ENCODE measurements around the gene THAP6. TPM values are rescaled to one million over a fixed set of nuclear protein-coding genes. Genes with fewer than 3 reads are reported as not detected.
"Not testable (repeated sequence)": the region's sequence is repeated elsewhere in the genome, so short reads cannot be mapped to it uniquely, and the experiment has no call there.

Gene THAP6
- total RNA-seq, 4 donors from 2014 or later = 9.2 to 30.7 (median 12.5) TPM

DNA sequence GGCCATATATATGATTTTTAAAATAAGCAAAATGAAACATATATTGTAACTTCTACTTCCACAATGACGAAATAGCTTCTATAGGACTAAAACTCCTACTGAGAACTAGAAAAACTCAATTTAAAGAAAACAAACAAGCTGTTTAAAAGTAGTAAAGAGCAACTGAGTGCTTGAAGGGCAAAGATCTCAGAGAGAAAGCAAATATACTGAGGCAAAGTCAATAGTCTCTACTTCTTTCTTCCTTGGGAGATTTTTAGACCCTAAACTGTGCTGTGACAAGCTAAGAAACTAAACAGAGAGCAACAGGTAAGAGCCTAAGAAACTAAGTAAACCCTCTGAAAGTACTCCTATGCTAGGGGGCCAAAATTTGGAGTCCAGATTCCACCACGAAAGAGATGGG lies 8.6 kb upstream of the THAP6 start:
- no peak for TF ChIP-seq CTCF (IDR thresholded peaks at IDR 0.05)
- ATAC-seq (ENCODE audit: low FRiP score) (no peak), DNase-seq (ENCODE audit: low spot score) (no peak)

DNA sequence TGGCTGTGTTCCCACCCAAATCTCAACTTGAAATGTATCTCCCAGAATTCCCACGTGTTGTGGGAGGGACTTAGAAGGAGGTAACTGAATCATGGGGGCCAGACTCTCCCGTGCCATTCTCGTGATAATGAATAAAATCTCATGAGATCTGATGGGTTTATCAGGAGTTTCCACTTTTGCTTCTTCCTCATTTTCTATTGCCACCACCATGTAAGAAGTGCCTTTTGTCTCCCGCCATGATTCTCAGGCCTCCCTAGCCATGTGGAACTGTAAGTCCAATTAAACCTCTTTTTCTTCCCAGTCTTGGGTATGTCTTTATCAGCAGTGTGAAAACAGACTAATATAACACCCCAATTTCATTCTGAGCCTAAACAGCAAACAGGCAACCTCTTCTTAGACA lies 4.7 kb upstream of the THAP6 start:
- DNase-seq (ENCODE audit: low spot score) = not testable (repeated sequence)

GRCh38 chr4:75511841-75512240 lies 2.4 kb upstream of the THAP6 start:
- no peak for ATAC-seq (ENCODE audit: low FRiP score)
- no peak for TF ChIP-seq CTCF (IDR thresholded peaks at IDR 0.05)
- DNase-seq (ENCODE audit: low spot score) = no peak

More for the DNA sequence above, 4.7 kb upstream of the THAP6 start:
- not testable (repeated sequence) for ATAC-seq (ENCODE audit: low FRiP score)

DNA sequence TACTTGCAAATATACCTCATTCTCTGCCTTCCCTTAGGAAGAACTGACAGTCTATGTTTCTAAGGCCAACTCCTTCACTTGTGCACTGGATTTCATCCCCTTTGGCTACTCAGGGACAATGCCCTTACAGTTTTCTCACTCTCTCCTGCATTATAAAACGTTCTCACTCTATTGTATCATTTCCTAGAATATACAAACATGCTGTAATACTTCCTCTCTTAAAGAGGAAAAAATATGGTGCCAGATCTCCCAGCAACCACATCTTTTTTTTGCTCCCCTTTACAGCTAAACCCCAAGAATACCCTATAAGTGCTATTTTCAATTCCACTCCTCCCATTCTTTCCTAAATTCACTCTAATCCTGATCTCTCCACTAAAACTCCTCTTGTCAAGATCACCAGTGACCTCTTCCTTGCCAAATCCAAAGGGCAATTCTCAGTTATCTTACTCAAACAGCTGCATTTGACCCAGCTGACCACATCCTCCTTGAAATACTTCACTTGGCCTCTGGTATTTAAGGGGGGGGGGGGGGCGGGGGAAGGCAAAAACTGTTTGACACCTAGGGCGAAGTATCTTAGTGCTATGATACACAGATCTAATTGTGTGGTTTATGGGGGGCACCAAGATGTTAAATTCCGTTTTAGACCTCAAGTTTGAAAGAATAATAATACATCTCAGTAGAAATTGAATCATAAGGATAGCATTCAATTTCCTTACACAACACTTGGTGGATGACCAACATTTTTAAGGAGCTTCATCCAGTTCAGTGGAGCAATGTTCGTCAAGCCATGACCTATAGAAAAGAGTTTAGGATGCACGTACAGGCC lies 1.7 kb upstream of the THAP6 start:
- no peak for TF ChIP-seq CTCF (IDR thresholded peaks at IDR 0.05)
- ATAC-seq (ENCODE audit: low FRiP score) = no peak
- no peak for DNase-seq (ENCODE audit: low spot score)

DNA sequence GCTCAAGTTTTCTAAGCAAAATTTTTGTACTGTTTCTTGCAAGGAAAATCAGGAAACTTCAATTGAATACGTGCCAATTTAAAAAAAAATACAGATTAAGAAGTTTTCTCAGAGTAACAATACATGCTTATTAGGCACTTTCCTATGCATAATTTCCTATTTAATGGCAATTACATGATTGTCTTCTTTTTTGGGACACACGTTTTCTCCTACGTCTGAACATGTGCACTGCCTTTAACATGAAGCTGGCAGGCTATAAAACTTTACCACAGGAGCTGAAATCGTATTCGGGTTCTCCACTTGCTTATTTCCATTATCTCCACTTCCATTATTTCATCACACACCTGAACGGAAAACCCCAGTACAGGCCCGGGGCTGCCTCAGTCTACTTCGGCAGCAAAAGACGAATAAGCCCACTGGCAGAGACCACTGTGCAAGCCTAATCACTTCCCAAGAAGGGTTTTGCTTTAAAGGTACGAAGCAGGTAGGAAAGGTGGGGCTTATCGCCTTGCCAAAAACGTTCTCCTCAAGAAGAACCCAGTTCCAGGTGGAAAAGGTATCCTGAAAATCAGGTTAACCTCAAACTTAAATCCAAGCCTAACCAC lies 645 bp upstream of the THAP6 start:
- DNase-seq (ENCODE audit: low spot score) (no peak), ATAC-seq (ENCODE audit: low FRiP score) (no peak)
- TF ChIP-seq CTCF (IDR thresholded peaks at IDR 0.05) = no peak

GRCh38 chr4:75514949-75515612 lies 808 bp downstream of the THAP6 start:
- no peak for TF ChIP-seq CTCF (IDR thresholded peaks at IDR 0.05)
- DNase-seq (ENCODE audit: low spot score) (no peak), ATAC-seq (ENCODE audit: low FRiP score) (no peak)

DNA sequence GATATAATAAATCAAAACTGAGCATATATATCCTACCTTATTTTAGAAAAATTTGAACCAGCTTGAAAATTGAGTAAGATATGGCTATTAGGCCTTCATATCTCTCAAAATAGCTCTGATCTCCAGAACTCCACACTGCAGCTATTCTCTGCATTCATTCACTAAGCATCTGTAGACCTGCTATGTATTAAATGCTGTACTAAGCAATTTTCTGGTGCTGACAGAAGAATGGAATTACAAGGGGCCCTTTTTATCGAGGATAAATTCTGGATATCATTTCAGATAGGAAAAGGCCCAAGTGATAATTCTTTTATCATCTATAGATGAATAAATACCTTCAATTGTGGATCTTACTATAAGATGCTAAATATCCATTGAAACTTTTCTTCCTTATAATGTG lies 1.9 kb downstream of the THAP6 start:
- DNase-seq (ENCODE audit: low spot score) (no peak), ATAC-seq (ENCODE audit: low FRiP score) (no peak)
- no peak for TF ChIP-seq CTCF (IDR thresholded peaks at IDR 0.05)

DNA sequence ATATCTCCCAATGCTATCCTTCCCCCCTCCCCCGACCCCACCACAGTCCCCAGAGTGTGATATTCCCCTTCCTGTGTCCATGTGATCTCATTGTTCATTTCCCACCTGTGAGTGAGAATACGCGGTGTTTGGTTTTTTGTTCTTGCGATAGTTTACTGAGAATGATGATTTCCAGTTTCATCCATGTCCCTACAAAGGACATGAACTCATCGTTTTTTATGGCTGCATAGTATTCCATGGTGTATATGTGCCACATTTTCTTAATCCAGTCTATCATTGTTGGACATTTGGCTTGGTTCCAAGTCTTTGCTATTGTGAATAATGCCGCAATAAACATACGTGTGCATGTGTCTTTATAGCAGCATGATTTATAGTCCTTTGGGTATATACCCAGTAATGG lies 5.2 kb downstream of the THAP6 start:
- DNase-seq (ENCODE audit: low spot score); ATAC-seq (ENCODE audit: low FRiP score): not testable (repeated sequence)
